PC-9 (cell line): ENCODE measurements around the gene ROR2.

Source experiments
- EZH2 ChIP-seq: fragments of 200-600 bp; sonication (generic); IDR thresholded peaks from 2 replicates; pipeline ENCODE4 v1.8.0; 2017; ENCODE audit warnings: antibody characterized with exemption, low read depth
- TF ChIP-seq, protein P1 (sequence below): fragments of 200-600 bp; sonication (generic); conservative IDR thresholded peaks from 2 replicates; pipeline ENCODE4 v1.6.1; 2017; ENCODE audit warnings: mixed run types, antibody characterized with exemption, mild to moderate bottlenecking, moderate library complexity

DNA sequence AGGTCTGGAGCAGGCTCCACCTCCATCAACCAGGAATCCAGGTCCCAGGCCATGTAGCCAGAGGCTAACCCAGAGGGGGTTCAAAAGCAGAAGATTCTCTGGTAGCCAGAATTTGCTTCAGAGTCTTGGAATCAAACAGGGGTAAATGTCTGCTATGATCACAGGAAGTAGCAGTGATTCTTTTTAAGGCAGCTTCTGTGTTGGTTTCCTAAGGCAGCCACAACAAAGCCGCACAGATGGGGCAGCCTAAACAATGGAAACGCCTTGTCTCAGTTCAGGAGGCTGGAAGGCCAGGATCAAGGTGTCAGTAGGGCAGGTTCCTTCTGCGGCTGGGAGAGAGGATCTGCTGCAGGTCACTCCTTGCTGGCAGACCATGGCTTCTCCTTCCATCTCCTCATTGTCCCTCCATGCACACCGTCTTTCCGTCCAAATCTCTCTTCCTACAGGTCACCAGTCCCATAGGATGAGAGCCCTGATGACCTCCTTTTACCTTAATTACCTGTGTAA lies 167.3 kb downstream of the ROR2 start:
- TF ChIP-seq, protein P1, sequence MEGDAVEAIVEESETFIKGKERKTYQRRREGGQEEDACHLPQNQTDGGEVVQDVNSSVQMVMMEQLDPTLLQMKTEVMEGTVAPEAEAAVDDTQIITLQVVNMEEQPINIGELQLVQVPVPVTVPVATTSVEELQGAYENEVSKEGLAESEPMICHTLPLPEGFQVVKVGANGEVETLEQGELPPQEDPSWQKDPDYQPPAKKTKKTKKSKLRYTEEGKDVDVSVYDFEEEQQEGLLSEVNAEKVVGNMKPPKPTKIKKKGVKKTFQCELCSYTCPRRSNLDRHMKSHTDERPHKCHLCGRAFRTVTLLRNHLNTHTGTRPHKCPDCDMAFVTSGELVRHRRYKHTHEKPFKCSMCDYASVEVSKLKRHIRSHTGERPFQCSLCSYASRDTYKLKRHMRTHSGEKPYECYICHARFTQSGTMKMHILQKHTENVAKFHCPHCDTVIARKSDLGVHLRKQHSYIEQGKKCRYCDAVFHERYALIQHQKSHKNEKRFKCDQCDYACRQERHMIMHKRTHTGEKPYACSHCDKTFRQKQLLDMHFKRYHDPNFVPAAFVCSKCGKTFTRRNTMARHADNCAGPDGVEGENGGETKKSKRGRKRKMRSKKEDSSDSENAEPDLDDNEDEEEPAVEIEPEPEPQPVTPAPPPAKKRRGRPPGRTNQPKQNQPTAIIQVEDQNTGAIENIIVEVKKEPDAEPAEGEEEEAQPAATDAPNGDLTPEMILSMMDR = no peak
- TF ChIP-seq EZH2 = no peak
